HepG2 (cell line): ENCODE data around the gene CYP27A1. TPM values are rescaled to one million over a fixed set of nuclear protein-coding genes. Genes with fewer than 3 reads are reported as not detected.
A peak's percentile ranks its signal among the peaks of the same experiment; 100 is the strongest.

Source experiments
- CBX5 ChIP-seq: sonication (generic); formaldehyde crosslinking; IDR thresholded peaks from 2 replicates; pipeline ENCODE4 v1.4.0; 2020; ENCODE audit warnings: missing genetic modification reagents, borderline replicate concordance
- CENPX ChIP-seq: sonication (generic); formaldehyde crosslinking; IDR thresholded peaks from 2 replicates; pipeline ENCODE4 v1.9.0; 2021; ENCODE audit warnings: mild to moderate bottlenecking, missing genetic modification reagents, moderate library complexity
- ELF3 ChIP-seq: IDR thresholded peaks from 2 replicates; pipeline ENCODE4 v1.6.1; 2016; ENCODE audit warnings: missing genetic modification reagents, missing compliant biosample characterization
- FOXP1 ChIP-seq, 2 experiments: fragments of 450-650 bp in 1 of 2; IDR thresholded peaks; 2 replicates each; pipeline ENCODE4 v1.6.1; 2017 to 2018; ENCODE audit warnings: antibody characterized with exemption in 1 of 2
- HCFC1 ChIP-seq: fragments of 150-350 bp; IDR thresholded peaks from 2 replicates; pipeline ENCODE4 v1.6.1; 2014; ENCODE audit warnings: low read depth, low read length
- HHEX ChIP-seq: IDR thresholded peaks from 2 replicates; pipeline ENCODE4 v1.6.1; 2016; ENCODE audit warnings: control low read depth
- KLF15 ChIP-seq: sonication (generic); formaldehyde crosslinking; IDR thresholded peaks from 2 replicates; pipeline ENCODE4 v1.8.1; 2023; ENCODE audit warnings: borderline replicate concordance, mild to moderate bottlenecking, inconsistent platforms, missing genetic modification reagents, mixed read lengths
- KLF16 ChIP-seq, 2 experiments: sonication (generic) in 1 of 2; formaldehyde crosslinking in 1 of 2; IDR thresholded peaks; 2 replicates each; pipeline versions ENCODE4 v1.6.1 to v1.8.0; 2016 to 2023; ENCODE audit warnings: missing genetic modification reagents in 2 of 2, missing compliant biosample characterization in 1 of 2
- KLF6 ChIP-seq: IDR thresholded peaks from 2 replicates; pipeline ENCODE4 v1.8.0; 2016; ENCODE audit warnings: missing biosample characterization, missing genetic modification reagents
- MED8 ChIP-seq: sonication (generic); formaldehyde crosslinking; IDR thresholded peaks from 2 replicates; pipeline ENCODE4 v1.8.1; 2023; ENCODE audit warnings: mild to moderate bottlenecking, missing genetic modification reagents; ENCODE audit not compliant: insufficient replicate concordance
- NFE2L2 ChIP-seq: fragments of 150-350 bp; IDR thresholded peaks from 2 replicates; pipeline ENCODE4 v1.6.1; 2014; ENCODE audit warnings: low read length
- POLR2AphosphoS2 ChIP-seq: IDR thresholded peaks from 2 replicates; pipeline ENCODE4 v1.6.1; 2011; ENCODE audit warnings: low read depth, low read length, improper control_type of control experiment
- SIN3B ChIP-seq: fragments of 150-350 bp; IDR thresholded peaks from 2 replicates; pipeline ENCODE4 v1.6.1; 2014; ENCODE audit warnings: low read length
- SRSF4 ChIP-seq: fragments of 200-400 bp; formaldehyde crosslinking; IDR thresholded peaks from one replicate; pipeline ENCODE4 v1.6.1; 2018; ENCODE audit warnings: mild to moderate bottlenecking, low read depth, low read length, moderate library complexity; ENCODE audit not compliant: poor library complexity, severe bottlenecking
- SSRP1 ChIP-seq: IDR thresholded peaks from 2 replicates; pipeline ENCODE4 v1.6.1; 2016; ENCODE audit warnings: control low read depth
- TCF7L2 ChIP-seq: IDR thresholded peaks from 2 replicates; pipeline ENCODE4 v1.6.1; 2011; ENCODE audit warnings: mild to moderate bottlenecking, low read depth, low read length, moderate library complexity
- TRIM24 ChIP-seq: sonication (generic); formaldehyde crosslinking; IDR thresholded peaks from 2 replicates; pipeline ENCODE4 v1.8.0; 2022; ENCODE audit warnings: mild to moderate bottlenecking, missing genetic modification reagents
- U2AF1 ChIP-seq: fragments of 200-400 bp; formaldehyde crosslinking; optimal IDR thresholded peaks from 2 replicates; pipeline ENCODE3; 2017; ENCODE audit warnings: mild to moderate bottlenecking, low read depth, low read length
- ZBTB38 ChIP-seq: sonication (generic); formaldehyde crosslinking; IDR thresholded peaks from 2 replicates; pipeline ENCODE4 v1.5.1; 2020; ENCODE audit warnings: mild to moderate bottlenecking, missing genetic modification reagents
- ZNF225 ChIP-seq: sonication (generic); formaldehyde crosslinking; IDR thresholded peaks from 2 replicates; pipeline ENCODE4 v1.4.0; 2020; ENCODE audit warnings: mild to moderate bottlenecking, missing genetic modification reagents
- ZNF367 ChIP-seq: sonication (generic); formaldehyde crosslinking; IDR thresholded peaks from 2 replicates; pipeline ENCODE4 v1.4.0; 2020; ENCODE audit warnings: missing genetic modification reagents, borderline replicate concordance
- ZNF564 ChIP-seq: sonication (generic); formaldehyde crosslinking; IDR thresholded peaks from 2 replicates; pipeline ENCODE4 v1.8.1; 2023; ENCODE audit warnings: mild to moderate bottlenecking, missing genetic modification reagents
- ZNF737 ChIP-seq: sonication (generic); formaldehyde crosslinking; IDR thresholded peaks from 2 replicates; pipeline ENCODE4 v1.5.0; 2020; ENCODE audit warnings: missing genetic modification reagents, mild to moderate bottlenecking, borderline replicate concordance
- ZNF792 ChIP-seq: IDR thresholded peaks from 2 replicates; pipeline ENCODE4 v1.6.1; 2016
- ZNF83 ChIP-seq: sonication (generic); formaldehyde crosslinking; IDR thresholded peaks from 2 replicates; pipeline ENCODE4 v1.4.0; 2020; ENCODE audit warnings: missing genetic modification reagents, mild to moderate bottlenecking, borderline replicate concordance
- ZNF879 ChIP-seq: sonication (generic); formaldehyde crosslinking; IDR thresholded peaks from 2 replicates; pipeline ENCODE4 v1.8.1; 2023; ENCODE audit warnings: missing genetic modification reagents
- polyA plus RNA-seq, 8 experiments: library from polyadenylated mRNA; depleted of rRNA in 3 of 8; stranded (reverse) in 7 of 8; unstranded in 1 of 8; fragments of >200 nt; fragmentation: Illumina TruSeq in 4 of 8; extraction: Trizol in 4 of 8; gene quantifications; 2 replicates each; pipeline versions ENCODE4 v1.2.1 to v1.2.3, GENCODE V29; 2011 to 2016; ENCODE audit warnings: low read depth in 4 of 8, missing spikeins in 1 of 8, mixed read lengths in 1 of 8; ENCODE audit not compliant: insufficient read depth in 1 of 8
- total RNA-seq, 5 experiments: library from RNA; depleted of rRNA; stranded (reverse); fragments of >200 nt; fragmentation: Illumina TruSeq; extraction: Trizol; gene quantifications; 2 replicates each; pipeline ENCODE4 v1.2.3, GENCODE V29; 2016; ENCODE audit warnings: low read depth in 1 of 5
- TF ChIP-seq, protein P1 (sequence below): sonication (generic); formaldehyde crosslinking; IDR thresholded peaks from 2 replicates; pipeline ENCODE4 v1.5.1; 2020; ENCODE audit warnings: mild to moderate bottlenecking, missing genetic modification reagents, moderate library complexity
- TF ChIP-seq, protein P2 (sequence below): sonication (generic); formaldehyde crosslinking; IDR thresholded peaks from 2 replicates; pipeline ENCODE4 v1.5.0; 2020; ENCODE audit warnings: missing genetic modification reagents
- TF ChIP-seq, protein P3 (sequence below): sonication (generic); formaldehyde crosslinking; IDR thresholded peaks from 2 replicates; pipeline ENCODE4 v1.8.0; 2022; ENCODE audit warnings: missing genetic modification reagents, mild to moderate bottlenecking, inconsistent platforms, borderline replicate concordance

Gene CYP27A1
- total and polyA plus RNA-seq, 2 of the 13 experiments (the other 11 are each of a cell fraction or from before 2014, with no cell fraction given) = 157 to 266 TPM

DNA sequence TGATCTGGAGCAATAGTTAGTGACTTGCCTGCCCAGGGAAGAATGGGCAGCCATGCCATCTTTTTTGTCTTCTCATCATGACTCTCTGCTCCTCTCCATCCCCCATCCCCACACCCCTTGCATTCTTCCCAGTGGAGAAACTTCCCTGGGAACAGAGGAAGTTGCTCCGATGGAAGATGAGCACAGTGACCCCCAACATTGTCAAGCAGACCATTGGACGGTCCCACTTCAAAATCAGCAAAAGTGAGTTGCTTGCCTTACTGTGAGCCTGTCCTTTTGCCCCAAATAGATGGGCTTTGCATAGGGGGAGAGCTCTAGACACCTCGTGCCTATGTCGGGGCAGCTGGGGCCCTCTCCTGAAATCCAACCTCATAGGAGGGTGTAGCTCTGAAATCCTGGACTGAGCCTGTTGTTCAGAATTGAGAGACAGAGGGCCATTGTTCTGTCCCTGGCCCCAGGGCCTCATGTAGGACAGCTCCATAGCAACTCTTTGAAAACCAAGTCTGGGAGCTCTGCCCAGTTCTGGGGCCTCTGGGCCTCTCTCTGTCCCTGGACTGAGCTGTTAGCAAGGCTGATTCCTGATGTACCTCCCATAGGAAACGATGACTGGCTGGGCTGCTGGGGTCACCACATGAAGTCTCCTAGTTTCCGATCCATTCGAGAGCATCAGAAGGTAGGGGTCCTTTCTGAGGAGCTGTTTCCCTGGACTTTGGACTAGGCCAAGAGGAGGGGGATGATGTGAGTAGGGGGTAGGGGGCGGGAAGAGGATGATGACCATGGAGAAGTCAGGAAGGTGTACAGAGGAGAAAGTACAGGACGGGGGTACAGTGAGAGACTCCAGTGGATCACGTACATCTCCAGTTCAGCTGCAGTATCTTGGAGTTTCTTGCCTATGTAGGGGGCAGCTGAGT is 36.1 kb upstream of the CYP27A1 start (continued):
- no peak for TF ChIP-seq TCF7L2
- no peak for TF ChIP-seq NFE2L2
- no peak for TF ChIP-seq ZNF737 (CRISPR knock-in tag)
- no peak for TF ChIP-seq ZNF83 (CRISPR knock-in tag)
- peak; percentile 53 for TF ChIP-seq ZNF792
- TF ChIP-seq SRSF4 = no peak
- no peak for TF ChIP-seq KLF15 (CRISPR knock-in tag)
- TF ChIP-seq KLF6 (CRISPR knock-in tag) = no peak
- TF ChIP-seq SSRP1 (CRISPR knock-in tag) = no peak
- no peak for TF ChIP-seq POLR2AphosphoS2
- TF ChIP-seq, protein P1, sequence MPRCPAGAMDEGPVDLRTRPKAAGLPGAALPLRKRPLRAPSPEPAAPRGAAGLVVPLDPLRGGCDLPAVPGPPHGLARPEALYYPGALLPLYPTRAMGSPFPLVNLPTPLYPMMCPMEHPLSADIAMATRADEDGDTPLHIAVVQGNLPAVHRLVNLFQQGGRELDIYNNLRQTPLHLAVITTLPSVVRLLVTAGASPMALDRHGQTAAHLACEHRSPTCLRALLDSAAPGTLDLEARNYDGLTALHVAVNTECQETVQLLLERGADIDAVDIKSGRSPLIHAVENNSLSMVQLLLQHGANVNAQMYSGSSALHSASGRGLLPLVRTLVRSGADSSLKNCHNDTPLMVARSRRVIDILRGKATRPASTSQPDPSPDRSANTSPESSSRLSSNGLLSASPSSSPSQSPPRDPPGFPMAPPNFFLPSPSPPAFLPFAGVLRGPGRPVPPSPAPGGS (CRISPR knock-in tag) = peak; percentile 43; the same call in 1 of the 2 replicates
- TF ChIP-seq, protein P2, sequence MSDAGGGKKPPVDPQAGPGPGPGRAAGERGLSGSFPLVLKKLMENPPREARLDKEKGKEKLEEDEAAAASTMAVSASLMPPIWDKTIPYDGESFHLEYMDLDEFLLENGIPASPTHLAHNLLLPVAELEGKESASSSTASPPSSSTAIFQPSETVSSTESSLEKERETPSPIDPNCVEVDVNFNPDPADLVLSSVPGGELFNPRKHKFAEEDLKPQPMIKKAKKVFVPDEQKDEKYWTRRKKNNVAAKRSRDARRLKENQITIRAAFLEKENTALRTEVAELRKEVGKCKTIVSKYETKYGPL (CRISPR knock-in tag) = 0 out of 2 replicates have a peak, but pooled peaks have one; percentile 26
- peak in 1 of 2 experiments; percentile 58; a peak in 1 of 4 replicates for TF ChIP-seq KLF16 (CRISPR knock-in tag; IDR thresholded peaks at IDR 0.05)
- no peak for TF ChIP-seq SIN3B
- no peak for TF ChIP-seq ZNF879 (CRISPR knock-in tag)
- no peak for TF ChIP-seq TRIM24 (CRISPR knock-in tag)
- TF ChIP-seq ZBTB38 (CRISPR knock-in tag) = no peak
- TF ChIP-seq ELF3 (CRISPR knock-in tag) = peak; percentile 68
- no peak; the same call in 1 of the 2 replicates for TF ChIP-seq ZNF564 (CRISPR knock-in tag)
- no peak for TF ChIP-seq FOXP1 (IDR thresholded peaks at IDR 0.05)
- TF ChIP-seq FOXP1 (CRISPR knock-in tag; IDR thresholded peaks at IDR 0.05) = peak; percentile 34; the same call in 1 of the 2 replicates
- no peak for TF ChIP-seq ZNF367 (CRISPR knock-in tag)
- TF ChIP-seq CBX5 (CRISPR knock-in tag) = peak; percentile 52; the same call in 1 of the 2 replicates
- TF ChIP-seq U2AF1 = peak; percentile 60
- TF ChIP-seq, protein P3, sequence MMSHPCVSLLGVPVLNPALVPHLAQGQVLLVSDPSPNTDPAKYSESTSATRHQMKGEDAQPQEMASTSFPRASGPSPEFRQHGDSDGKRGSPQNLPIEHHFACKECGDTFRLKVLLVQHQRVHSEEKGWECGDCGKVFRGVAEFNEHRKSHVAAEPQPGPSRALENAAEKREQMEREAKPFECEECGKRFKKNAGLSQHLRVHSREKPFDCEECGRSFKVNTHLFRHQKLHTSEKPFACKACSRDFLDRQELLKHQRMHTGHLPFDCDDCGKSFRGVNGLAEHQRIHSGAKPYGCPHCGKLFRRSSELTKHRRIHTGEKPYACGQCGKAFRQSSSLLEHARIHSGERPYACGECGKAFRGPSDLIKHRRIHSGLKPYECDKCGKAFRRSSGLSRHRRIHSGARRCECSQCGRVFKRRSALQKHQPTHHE = no peak
- TF ChIP-seq MED8 = no peak
- TF ChIP-seq ZNF225 (CRISPR knock-in tag) = no peak
- no peak for TF ChIP-seq HCFC1
- no peak for TF ChIP-seq HHEX (CRISPR knock-in tag)
- no peak for TF ChIP-seq CENPX (CRISPR knock-in tag)
